HFF-Myc (cell line): ENCODE data around the gene COX5A.
"Not testable (repeated sequence)": the region's sequence is repeated elsewhere in the genome, so short reads cannot be mapped to it uniquely, and the experiment has no call there.

Experiments used
- DNase-seq: peaks from one replicate; pipeline ENCODE4 v3.0.0-alpha.2; 2011; ENCODE audit warnings: low read depth; ENCODE audit errors: extremely low read depth
- H3K4me3 ChIP-seq: replicated peaks from 2 replicates; pipeline ENCODE4 v1.5.1; 2011; ENCODE audit warnings: low read depth, mild to moderate bottlenecking, control low read depth, low read length
- TF ChIP-seq, protein P1 (sequence below): IDR thresholded peaks from 2 replicates; pipeline ENCODE4 v1.5.1; 2012; ENCODE audit warnings: mild to moderate bottlenecking, low read depth, low read length, control low read depth; ENCODE audit errors: missing control alignments

Gene COX5A

GRCh38 chr15:74937272-74937589 is 642 bp downstream of the COX5A start:
- TF ChIP-seq, protein P1, sequence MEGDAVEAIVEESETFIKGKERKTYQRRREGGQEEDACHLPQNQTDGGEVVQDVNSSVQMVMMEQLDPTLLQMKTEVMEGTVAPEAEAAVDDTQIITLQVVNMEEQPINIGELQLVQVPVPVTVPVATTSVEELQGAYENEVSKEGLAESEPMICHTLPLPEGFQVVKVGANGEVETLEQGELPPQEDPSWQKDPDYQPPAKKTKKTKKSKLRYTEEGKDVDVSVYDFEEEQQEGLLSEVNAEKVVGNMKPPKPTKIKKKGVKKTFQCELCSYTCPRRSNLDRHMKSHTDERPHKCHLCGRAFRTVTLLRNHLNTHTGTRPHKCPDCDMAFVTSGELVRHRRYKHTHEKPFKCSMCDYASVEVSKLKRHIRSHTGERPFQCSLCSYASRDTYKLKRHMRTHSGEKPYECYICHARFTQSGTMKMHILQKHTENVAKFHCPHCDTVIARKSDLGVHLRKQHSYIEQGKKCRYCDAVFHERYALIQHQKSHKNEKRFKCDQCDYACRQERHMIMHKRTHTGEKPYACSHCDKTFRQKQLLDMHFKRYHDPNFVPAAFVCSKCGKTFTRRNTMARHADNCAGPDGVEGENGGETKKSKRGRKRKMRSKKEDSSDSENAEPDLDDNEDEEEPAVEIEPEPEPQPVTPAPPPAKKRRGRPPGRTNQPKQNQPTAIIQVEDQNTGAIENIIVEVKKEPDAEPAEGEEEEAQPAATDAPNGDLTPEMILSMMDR: no peak
- no peak for DNase-seq

GRCh38 chr15:74935193-74935592 is 2.7 kb downstream of the COX5A start:
- not testable (repeated sequence) for H3K4me3 ChIP-seq, DNase-seq

More at GRCh38 chr15:74937272-74937589, 642 bp downstream of the COX5A start:
- peak overlapping the region; percentile 95 for H3K4me3 ChIP-seq

DNA sequence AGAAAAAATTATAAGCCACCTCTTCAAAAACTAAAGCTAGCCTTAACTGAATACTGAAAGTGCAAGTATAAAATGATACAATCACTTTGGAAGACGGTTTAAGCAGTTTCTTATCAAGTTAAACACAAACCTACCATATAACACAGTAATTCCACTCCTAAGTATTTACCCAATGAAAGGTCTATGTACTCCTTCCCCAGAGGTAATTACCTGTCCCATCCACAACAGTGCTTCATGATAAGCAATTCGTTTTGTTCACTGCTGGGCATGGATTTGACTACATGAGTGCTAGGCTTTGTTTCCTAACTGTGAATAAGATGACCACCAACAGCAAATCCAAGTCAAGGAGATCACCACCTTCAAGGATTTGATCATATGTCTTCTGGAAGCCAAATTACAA is 4.3 kb downstream of the COX5A start:
- DNase-seq: no peak
- TF ChIP-seq, protein P1: no peak
- H3K4me3 ChIP-seq: no peak overlapping the region

GRCh38 chr15:74928771-74929198 is 9.1 kb downstream of the COX5A start:
- TF ChIP-seq, protein P1: no peak
- DNase-seq: no peak

DNA sequence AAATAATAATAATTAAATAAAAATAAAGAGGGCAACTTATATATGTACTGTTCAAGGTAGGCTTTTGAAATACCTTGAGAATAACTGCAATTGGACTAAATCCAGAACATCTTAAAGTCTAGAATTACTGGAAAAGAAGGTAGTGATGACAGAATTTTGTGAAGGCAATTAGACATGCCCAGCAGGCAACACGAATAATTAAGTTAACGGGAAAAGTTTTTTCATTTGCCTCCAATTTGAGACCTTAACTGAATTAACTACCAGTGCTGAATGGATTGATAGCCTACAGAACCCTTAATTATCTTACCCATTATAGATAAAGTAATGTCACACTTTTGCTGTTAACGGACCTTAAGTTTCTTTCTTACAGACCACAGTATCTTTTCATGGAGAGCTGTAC is 13.3 kb downstream of the COX5A start:
- no peak for DNase-seq
- TF ChIP-seq, protein P1: no peak
- H3K4me3 ChIP-seq: no peak overlapping the region

More at GRCh38 chr15:74928771-74929198, 9.1 kb downstream of the COX5A start:
- no peak overlapping the region for H3K4me3 ChIP-seq

GRCh38 chr15:74920456-74920855 is 17.4 kb downstream of the COX5A start:
- DNase-seq: no peak

GRCh38 chr15:74917676-74918075 is 20.2 kb downstream of the COX5A start:
- no peak for DNase-seq
- H3K4me3 ChIP-seq: no peak overlapping the region
- TF ChIP-seq, protein P1: no peak

More at GRCh38 chr15:74920456-74920855, 17.4 kb downstream of the COX5A start:
- H3K4me3 ChIP-seq: no peak overlapping the region
- TF ChIP-seq, protein P1: no peak

GRCh38 chr15:74913799-74914198 is 24.1 kb downstream of the COX5A start:
- H3K4me3 ChIP-seq, DNase-seq: not testable (repeated sequence)
